Measurements from ENCODE around the gene CDH15.
A peak's percentile ranks its signal among the peaks of the same experiment; 100 is the strongest.
"Not testable (repeated sequence)": the region's sequence is repeated elsewhere in the genome, so short reads cannot be mapped to it uniquely, and the experiment has no call there.

Gene CDH15

DNA sequence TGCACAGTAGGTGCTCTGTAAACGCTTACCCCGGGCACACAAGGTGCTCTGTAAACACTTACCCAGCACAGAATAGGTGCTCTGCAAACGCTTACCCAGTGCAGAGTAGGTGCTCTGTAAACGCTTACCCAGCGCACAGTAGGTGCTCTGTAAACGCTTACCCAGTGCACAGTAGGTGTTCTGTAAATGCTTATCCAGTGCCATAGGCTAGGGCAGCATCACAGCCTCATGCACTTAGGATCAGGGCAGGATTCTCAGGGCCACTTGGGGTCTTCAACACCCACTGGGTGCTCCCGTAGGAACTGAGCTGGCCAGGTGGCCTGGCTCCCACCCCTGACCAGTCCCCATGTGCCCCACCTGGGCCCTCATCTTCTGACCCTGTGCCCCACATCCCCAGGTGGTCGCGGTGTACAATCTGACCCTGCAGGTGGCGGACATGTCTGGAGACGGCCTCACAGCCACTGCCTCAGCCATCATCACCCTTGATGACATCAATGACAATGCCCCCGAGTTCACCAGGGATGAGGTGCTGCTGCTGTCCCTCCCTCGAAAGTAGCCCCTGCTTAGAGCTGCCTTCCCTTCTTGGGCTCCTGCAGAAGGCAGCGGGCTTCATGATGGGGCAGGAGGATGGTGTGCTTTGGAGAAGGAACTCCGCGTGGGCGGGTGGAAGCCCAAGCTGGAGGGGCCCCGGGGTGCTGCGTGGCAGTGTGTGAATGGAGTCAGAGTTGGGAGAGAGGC lies 15.7 kb downstream of the CDH15 start:
- no peak for DNase-seq (ENCODE audit: low spot score)
- Histone ChIP-seq H3K4me3 (no peak overlapping the region), H3K27ac (no peak overlapping the region)
- TF ChIP-seq, protein P1, sequence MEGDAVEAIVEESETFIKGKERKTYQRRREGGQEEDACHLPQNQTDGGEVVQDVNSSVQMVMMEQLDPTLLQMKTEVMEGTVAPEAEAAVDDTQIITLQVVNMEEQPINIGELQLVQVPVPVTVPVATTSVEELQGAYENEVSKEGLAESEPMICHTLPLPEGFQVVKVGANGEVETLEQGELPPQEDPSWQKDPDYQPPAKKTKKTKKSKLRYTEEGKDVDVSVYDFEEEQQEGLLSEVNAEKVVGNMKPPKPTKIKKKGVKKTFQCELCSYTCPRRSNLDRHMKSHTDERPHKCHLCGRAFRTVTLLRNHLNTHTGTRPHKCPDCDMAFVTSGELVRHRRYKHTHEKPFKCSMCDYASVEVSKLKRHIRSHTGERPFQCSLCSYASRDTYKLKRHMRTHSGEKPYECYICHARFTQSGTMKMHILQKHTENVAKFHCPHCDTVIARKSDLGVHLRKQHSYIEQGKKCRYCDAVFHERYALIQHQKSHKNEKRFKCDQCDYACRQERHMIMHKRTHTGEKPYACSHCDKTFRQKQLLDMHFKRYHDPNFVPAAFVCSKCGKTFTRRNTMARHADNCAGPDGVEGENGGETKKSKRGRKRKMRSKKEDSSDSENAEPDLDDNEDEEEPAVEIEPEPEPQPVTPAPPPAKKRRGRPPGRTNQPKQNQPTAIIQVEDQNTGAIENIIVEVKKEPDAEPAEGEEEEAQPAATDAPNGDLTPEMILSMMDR (IDR thresholded peaks at IDR 0.05) = no peak

DNA sequence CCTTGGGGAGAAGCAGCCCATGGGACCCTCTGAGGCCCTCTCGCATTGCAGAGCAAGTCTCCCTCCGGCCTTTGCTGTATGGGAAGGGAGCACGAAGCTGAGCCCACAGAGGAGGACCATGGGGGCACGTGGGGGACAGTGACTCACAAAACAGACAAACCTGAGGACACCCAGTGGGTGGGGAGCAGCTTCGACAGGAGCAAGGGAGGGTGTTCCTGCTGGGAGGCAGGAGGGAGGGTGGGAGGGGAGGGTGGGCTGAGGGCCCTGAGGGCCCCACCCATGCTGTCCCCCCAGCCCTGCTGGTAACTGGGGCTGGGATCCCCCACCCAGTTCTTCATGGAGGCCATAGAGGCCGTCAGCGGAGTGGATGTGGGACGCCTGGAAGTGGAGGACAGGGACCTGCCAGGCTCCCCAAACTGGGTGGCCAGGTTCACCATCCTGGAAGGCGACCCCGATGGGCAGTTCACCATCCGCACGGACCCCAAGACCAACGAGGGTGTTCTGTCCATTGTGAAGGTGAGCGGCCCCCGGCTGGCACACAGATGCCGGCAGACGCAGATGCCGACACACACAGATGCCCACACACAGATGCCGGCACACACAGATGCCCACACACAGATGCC lies 16.3 kb downstream of the CDH15 start:
- no peak for DNase-seq (ENCODE audit: low spot score)
- Histone ChIP-seq H3K27ac (no peak overlapping the region), H3K4me3 (no peak overlapping the region)
- TF ChIP-seq, protein P1 (IDR thresholded peaks at IDR 0.05) = no peak

DNA sequence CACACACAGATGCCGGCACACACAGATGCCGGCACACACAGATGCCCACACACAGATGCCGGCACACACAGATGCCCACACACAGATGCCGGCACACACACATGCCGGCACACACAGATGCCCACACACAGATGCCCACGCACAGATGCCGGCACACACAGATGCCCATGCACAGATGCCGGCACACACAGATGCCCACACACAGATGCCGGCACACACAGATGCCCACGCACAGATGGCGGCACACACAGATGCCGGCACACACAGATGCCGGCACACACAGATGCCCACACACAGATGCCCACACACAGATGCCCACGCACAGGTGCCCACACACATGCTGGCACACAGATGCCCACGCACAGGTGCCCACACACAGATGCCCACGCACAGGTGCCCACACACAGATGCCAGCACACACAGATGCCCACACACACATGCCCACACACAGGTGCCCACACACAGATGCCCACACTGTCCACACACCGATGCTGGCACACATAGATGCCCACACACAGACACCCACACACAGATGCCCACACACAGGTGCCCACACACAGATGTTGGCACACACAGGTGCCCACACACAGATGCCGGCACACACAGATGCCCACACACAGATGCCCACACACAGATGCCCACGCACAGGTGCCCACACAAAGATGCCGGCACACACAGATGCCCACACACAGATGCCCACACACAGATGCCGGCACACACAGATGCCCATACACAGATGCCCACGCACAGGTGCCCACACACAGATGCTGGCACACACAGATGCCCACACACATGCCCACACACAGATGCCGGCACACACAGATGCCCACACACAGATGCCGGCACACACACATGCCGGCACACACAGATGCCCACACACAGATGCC lies 17.2 kb downstream of the CDH15 start:
- not testable (repeated sequence) for H3K4me3 ChIP-seq; DNase-seq (ENCODE audit: low spot score)

DNA sequence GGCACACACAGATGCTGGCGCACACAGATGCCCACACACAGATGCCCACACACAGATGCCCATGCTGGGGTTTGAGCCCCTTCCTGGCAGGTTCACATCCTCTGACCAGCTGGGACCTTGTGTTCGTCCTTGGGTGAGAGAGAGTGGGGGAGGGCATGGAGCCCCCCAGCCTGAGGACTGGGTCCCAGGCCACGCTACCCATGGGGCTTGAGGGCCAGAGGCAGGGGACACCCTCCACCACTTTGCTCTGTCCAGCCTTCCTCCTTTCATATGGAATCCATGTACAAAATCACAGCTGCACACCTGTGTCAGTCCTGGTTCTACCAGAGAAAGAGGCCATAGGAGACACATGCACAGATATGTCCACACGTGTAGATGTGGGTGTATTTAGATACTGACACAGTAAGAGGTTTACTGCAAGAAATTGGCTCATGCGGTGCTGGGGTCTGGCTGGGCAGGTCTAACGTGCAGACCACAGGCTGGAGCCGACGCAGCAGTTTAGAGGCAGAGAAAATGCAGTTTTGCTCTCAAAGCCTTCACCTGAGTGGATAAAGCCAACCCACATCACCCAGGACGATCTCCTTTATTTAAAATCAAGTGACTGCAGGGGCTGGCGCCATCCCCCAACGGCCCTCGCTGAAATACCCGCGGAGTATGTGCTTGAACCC lies 17.9 kb downstream of the CDH15 start:
- DNase-seq (ENCODE audit: low spot score) = no peak
- TF ChIP-seq, protein P1 (IDR thresholded peaks at IDR 0.05) = no peak
- Histone ChIP-seq H3K4me3 (no peak overlapping the region), H3K27ac (no peak overlapping the region)

More for the DNA sequence above, 17.2 kb downstream of the CDH15 start:
- H3K27ac ChIP-seq = not testable (repeated sequence)

DNA sequence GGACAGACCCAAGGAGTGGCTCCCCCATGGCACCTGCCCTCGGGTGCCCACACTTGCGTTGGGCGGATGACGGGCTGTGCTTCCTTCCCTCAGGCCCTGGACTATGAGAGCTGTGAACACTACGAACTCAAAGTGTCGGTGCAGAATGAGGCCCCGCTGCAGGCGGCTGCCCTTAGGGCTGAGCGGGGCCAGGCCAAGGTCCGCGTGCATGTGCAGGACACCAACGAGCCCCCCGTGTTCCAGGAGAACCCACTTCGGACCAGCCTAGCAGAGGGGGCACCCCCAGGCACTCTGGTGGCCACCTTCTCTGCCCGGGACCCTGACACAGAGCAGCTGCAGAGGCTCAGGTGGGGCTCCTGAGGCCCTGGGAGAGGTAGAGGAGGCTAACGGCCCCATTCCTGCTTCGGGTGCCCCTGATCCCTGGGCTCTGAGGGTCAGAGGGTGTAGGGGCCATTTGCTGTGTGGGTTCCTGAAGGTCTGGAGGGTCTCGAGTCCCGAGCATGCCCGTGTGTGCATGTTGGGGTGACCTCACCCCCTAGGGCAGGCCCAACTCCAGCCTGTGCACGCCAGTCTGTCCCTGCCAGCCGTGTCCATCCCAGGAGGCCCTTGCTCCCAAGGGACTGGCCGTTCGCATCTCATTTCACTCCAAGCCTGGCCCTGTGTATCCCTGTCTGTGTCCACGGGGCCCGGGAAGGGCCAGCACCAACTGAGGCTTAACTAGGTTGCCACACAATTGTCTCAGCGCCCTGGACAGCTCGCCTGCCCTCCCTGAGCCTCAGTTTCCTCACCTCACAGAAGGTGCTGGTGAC lies 18.8 kb downstream of the CDH15 start:
- Histone ChIP-seq H3K27ac (no peak overlapping the region), H3K4me3 (no peak overlapping the region)
- TF ChIP-seq, protein P1 (IDR thresholded peaks at IDR 0.05) = no peak
- DNase-seq (ENCODE audit: low spot score) = no peak

DNA sequence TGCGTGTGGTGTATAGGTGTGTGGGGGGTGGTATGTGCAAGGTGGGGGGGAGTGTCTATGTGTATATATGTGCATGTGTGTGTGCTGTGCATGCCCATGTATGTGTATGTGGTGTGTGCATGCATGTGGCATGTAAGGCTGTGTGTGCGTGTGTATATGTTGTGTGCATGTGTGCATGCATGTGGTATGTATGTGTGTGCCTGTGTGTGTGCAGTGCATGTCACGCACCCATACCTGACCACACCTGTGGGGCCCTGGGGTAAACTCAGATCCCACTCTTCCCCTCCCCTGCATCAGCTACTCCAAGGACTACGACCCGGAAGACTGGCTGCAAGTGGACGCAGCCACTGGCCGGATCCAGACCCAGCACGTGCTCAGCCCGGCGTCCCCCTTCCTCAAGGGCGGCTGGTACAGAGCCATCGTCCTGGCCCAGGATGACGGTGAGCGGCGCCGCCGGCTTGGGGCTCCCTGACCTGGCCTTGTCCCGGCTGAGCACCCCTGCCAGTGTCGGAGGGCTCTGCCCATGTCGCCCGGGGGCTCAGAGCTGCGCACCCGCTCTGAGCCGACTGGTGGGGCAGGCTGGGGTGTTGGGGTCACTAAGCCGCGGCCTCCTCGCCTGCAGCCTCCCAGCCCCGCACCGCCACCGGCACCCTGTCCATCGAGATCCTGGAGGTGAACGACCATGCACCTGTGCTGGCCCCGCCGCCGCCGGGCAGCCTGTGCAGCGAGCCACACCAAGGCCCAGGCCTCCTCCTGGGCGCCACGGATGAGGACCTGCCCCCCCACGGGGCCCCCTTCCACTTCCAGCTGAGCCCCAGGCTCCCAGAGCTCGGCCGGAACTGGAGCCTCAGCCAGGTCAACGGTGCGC lies 19.7 kb downstream of the CDH15 start:
- peak overlapping the region; percentile 68 for H3K4me3 ChIP-seq
- TF ChIP-seq, protein P1 (IDR thresholded peaks at IDR 0.05) = no peak
- DNase-seq (ENCODE audit: low spot score) = no peak
- no peak overlapping the region for H3K27ac ChIP-seq
